Stomach (tissue), 4 donors: ENCODE data around the gene RRBP1.

Experiments used
- POLR2A ChIP-seq, 4 donors: fragments of 450-650 bp; IDR thresholded peaks; one replicate each; pipeline ENCODE4 v1.6.1; 2016; ENCODE audit warnings: antibody characterized with exemption in 4 of 4, control low read depth in 2 of 4, mild to moderate bottlenecking in 1 of 4, moderate library complexity in 1 of 4
- TF ChIP-seq, protein P1 (sequence below), 7 experiments: fragments of 450-650 bp in 4 of 7; fragments of 200-600 bp in 3 of 7; sonication (generic) in 3 of 7; IDR thresholded peaks; one replicate each; pipeline ENCODE4 v1.5.1; 2016 to 2019; ENCODE audit warnings: antibody characterized with exemption in 7 of 7, control low read depth in 2 of 7, mild to moderate bottlenecking in 1 of 7

- TF ChIP-seq POLR2A (IDR thresholded peaks at IDR 0.05), result no peak
- TF ChIP-seq, protein P1, sequence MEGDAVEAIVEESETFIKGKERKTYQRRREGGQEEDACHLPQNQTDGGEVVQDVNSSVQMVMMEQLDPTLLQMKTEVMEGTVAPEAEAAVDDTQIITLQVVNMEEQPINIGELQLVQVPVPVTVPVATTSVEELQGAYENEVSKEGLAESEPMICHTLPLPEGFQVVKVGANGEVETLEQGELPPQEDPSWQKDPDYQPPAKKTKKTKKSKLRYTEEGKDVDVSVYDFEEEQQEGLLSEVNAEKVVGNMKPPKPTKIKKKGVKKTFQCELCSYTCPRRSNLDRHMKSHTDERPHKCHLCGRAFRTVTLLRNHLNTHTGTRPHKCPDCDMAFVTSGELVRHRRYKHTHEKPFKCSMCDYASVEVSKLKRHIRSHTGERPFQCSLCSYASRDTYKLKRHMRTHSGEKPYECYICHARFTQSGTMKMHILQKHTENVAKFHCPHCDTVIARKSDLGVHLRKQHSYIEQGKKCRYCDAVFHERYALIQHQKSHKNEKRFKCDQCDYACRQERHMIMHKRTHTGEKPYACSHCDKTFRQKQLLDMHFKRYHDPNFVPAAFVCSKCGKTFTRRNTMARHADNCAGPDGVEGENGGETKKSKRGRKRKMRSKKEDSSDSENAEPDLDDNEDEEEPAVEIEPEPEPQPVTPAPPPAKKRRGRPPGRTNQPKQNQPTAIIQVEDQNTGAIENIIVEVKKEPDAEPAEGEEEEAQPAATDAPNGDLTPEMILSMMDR (IDR thresholded peaks at IDR 0.05), result no peak
Observed at GRCh38 chr20:17633850-17634500, 48.1 kb downstream of the RRBP1 start.
